ENCODE measurements around the gene BORCS5. TPM values are rescaled to one million over a fixed set of nuclear protein-coding genes. Genes with fewer than 3 reads are reported as not detected.

The BORCS5 gene
- total RNA-seq, 4 donors from 2014 or later, result 0.51 to 87.1 (median 17.9) TPM

DNA sequence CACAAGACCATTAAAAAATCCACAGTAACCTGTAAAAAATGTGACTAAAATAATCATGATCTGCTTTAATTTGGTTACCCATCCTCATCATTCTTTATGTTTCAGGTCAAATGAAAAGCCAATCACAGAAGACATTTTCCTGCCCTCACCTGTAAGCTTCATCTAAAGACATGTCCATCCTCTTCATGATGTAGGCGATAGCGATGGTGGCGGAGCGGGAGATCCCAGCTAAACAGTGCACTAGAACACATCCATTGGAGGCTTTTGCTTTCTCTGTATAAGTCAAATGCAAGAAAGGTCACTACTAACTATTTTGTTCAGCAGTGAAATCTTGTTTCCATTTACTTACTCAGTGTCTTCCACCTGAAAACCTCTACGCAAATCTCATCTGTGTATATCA, 123.2 kb downstream of the BORCS5 start:
- no peak for DNase-seq
- no peak overlapping the region for H3K4me3 ChIP-seq
- TF ChIP-seq CTCF (IDR thresholded peaks at IDR 0.05) (no peak), POLR2A (IDR thresholded peaks at IDR 0.05) (no peak)
- no peak overlapping the region for H3K27ac ChIP-seq
- H3K36me3 ChIP-seq, result no peaks in the 10 kb centered on the region
- intact Hi-C loops (cut with DNase I; ENCODE audit: low total_unique reads), result no loop called here
- no peaks in the 10 kb centered on the region for H3K9me3 ChIP-seq
- H3K4me1 ChIP-seq, result no peaks in the 10 kb centered on the region
- no peaks in the 10 kb centered on the region for H3K27me3 ChIP-seq

DNA sequence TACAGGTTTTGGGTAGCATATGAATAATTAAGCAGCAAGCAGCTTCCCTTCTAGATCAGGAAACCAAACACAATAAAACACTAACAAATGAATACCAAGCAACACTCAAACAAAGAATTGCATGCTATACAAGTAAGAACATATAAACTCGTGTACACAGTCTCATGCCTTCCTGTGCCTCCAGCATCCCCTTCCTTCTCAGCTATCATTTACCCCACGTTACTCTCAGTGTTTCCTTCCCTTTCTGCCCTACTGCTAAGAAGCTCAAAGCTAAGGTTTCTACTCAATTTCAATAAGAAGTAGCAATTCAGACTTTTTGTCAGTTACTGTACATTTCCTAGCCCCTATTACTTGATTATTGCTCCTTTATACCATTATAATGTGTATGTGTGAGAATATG, 124.8 kb downstream of the BORCS5 start:
- intact Hi-C loops (cut with DNase I; ENCODE audit: low total_unique reads), result no loop called here

GRCh38 chr12:12482150-12482761, 125.4 kb downstream of the BORCS5 start:
- TF ChIP-seq CTCF (IDR thresholded peaks at IDR 0.05), result no peak
- no peak for TF ChIP-seq POLR2A (IDR thresholded peaks at IDR 0.05)
- H3K9me3 ChIP-seq, result no peaks in the 10 kb centered on the region
- H3K36me3 ChIP-seq, result no peaks in the 10 kb centered on the region
- intact Hi-C loops (cut with DNase I; ENCODE audit: low total_unique reads), result no loop called here
- no peak overlapping the region for H3K27ac ChIP-seq
- no peaks in the 10 kb centered on the region for H3K4me1 ChIP-seq
- no peaks in the 10 kb centered on the region for H3K27me3 ChIP-seq
- no peak overlapping the region for H3K4me3 ChIP-seq
- DNase-seq, result no peak

More for the DNA sequence above, 124.8 kb downstream of the BORCS5 start:
- Histone ChIP-seq H3K27ac (no peak overlapping the region), H3K36me3 (no peaks in the 10 kb centered on the region), H3K4me3 (no peak overlapping the region), H3K9me3 (no peaks in the 10 kb centered on the region), H3K27me3 (no peaks in the 10 kb centered on the region), H3K4me1 (no peaks in the 10 kb centered on the region)
- TF ChIP-seq CTCF (IDR thresholded peaks at IDR 0.05), result no peak
- no peak for TF ChIP-seq POLR2A (IDR thresholded peaks at IDR 0.05)
- DNase-seq, result no peak

DNA sequence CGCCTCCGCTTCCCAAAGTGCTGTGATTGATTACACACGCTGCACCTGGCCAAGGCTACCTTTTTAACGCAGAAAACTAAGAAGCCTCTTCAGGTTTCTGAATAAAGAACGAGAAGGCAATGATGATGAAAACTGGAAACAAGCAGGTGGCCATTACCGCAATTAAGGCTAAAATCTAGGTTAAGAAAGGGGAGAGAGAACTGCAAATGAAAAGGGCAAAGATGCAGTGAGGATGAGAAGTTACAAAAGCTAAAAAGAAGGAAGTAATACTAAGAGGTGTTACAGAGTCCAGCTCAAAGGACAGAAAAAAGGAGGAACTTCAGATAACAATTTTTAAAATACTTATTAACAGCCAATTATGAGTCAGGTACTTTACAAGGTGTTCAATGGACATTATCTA, 126.1 kb downstream of the BORCS5 start:
- H3K4me1 ChIP-seq, result no peaks in the 10 kb centered on the region
- no peaks in the 10 kb centered on the region for H3K36me3 ChIP-seq
- intact Hi-C loops (cut with DNase I; ENCODE audit: low total_unique reads), result no loop called here
- no peaks in the 10 kb centered on the region for H3K9me3 ChIP-seq
- H3K27ac ChIP-seq, result no peak overlapping the region
- no peak for DNase-seq
- no peak overlapping the region for H3K4me3 ChIP-seq
- no peaks in the 10 kb centered on the region for H3K27me3 ChIP-seq
- TF ChIP-seq CTCF (IDR thresholded peaks at IDR 0.05), result no peak
- no peak for TF ChIP-seq POLR2A (IDR thresholded peaks at IDR 0.05)

DNA sequence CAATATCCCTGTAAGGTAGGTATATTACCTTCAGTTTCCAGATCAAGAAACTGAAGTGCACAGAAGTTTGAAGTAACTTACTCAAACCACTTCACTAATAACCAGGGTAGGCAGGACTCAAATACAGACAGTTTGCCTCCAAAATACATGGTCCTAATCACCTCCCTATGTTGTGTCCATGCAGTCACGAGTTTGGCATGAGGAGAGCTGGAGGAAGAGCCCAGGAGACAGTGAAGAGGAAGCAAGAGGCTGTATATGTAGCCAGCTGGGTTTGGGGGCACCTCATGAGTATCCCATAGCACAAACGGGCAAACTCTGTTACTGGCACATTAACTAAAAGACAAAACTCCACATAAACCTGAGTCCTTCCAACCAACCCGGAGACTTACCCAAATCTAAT, 126.6 kb downstream of the BORCS5 start:
- DNase-seq, result no peak
- Histone ChIP-seq H3K4me3 (no peak overlapping the region), H3K36me3 (no peaks in the 10 kb centered on the region), H3K27ac (no peak overlapping the region), H3K27me3 (no peaks in the 10 kb centered on the region), H3K4me1 (no peaks in the 10 kb centered on the region), H3K9me3 (no peaks in the 10 kb centered on the region)
- intact Hi-C loops (cut with DNase I; ENCODE audit: low total_unique reads), result no loop called here
- no peak for TF ChIP-seq POLR2A (IDR thresholded peaks at IDR 0.05)
- TF ChIP-seq CTCF (IDR thresholded peaks at IDR 0.05), result no peak

All from uterus (tissue), 4 donors.